GM18873 (cell line): ENCODE results near the gene REG3A.

Source experiments
- ATAC-seq: cut with Tn5 transposase; IDR thresholded peaks from one replicate; pipeline ENCODE4 v1.9.1; 2021; ENCODE audit warnings: mild to moderate bottlenecking, moderate library complexity, moderate number of reproducible peaks; ENCODE audit not compliant: unreplicated experiment, low FRiP score

The REG3A gene

GRCh38 chr2:79159653-79160052, at the start of gene REG3A:
Gene REG3A, minus strand, starts transcription at chr2:79159753. Its CDS starts 348 bp downstream, at chr2:79159405.
- no peak for ATAC-seq

- no peak for ATAC-seq
These were observed 41.2 kb upstream of the REG3A start for GRCh38 chr2:79200762-79201161.

DNA sequence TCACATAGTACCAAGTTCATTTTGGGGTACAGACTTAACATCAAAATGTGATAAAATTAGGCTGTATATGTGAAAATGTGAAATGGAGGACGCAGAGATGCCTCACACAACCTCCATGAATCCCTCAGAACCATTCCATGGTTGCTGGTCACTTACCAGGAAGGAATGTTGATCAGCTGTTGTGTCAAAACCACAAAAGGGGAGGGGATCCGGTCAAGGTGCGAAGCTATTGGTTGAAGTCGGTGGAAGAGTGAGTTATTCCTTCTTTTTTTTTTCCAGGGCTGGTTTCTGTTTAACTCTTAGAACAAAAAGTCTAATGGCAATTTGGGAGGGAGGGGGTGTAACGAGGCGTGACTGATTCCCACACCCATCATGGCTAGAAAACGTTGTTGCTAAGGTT, 32.3 kb upstream of the REG3A start:
- ATAC-seq: no peak

- no peak for ATAC-seq
These were observed 31.5 kb upstream of the REG3A start for GRCh38 chr2:79191081-79191480.

DNA sequence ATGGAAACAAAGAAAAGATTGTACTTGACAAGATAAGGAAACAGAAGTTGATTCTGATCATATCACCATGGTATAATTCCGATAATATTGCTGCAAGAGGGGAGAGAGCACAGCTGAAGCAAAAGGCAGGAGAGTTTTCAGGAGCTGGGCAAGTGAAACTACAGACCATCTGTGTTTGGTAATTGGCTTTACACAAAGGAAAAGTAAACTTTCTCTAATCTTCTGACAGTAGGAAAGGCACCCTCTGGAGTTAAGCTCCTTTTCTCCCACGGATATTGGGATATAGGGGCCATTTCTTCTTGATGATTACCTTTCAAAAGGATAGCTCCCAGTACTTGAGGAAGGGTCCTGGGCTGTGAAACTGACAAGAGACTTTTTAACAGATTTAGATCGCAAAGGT, 29.9 kb upstream of the REG3A start:
- ATAC-seq: no peak

GRCh38 chr2:79181617-79182016, 22.1 kb upstream of the REG3A start:
- no peak for ATAC-seq

GRCh38 chr2:79180092-79180491, 20.5 kb upstream of the REG3A start:
- ATAC-seq: no peak

DNA sequence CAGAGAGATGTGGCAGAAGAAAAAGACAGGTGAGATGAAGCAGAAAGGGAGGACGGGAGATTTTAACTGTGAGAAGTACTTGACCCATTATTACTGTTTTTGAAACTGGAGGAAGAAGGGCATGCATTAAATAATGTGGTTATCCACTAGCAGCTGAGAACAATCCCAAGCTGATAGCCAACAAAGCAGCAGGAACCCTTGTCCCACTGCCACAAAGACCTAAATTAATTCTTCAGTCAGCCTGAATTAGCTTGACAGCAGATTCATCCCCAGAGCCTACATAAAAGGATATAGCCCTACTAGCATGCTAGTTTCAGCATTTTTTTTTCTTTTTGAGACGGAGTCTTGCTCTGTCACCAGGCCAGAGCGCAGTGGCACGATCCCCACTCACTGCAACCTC, 19.5 kb upstream of the REG3A start:
- ATAC-seq: no peak

DNA sequence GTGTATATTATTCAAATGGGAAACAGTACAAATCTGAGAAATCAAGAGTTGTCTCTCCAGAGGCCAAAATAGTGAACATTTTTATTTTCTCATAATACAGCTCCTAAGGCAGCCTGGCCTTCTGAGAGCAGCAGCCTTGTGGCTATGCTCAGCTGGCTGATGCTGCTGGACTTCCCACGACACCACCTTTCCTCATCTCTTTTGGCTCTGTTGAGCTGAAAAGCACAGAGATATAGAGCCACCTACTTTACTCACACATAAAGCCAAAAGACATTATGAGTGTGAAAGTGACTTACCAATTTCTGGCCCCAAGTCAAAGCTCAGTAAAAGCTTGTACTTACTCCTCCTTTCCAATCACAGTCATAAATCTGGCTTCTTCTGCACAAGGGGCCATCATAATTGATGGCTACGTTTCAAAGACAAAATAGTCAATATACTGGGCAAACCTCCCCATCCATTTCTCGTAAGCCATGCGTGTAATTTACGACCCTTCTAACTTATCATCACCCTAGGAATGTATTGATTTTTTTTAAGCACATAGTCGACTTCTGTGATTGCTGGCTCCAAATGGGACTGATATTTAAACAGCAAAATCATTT, 18.6 kb upstream of the REG3A start:
- ATAC-seq: no peak

DNA sequence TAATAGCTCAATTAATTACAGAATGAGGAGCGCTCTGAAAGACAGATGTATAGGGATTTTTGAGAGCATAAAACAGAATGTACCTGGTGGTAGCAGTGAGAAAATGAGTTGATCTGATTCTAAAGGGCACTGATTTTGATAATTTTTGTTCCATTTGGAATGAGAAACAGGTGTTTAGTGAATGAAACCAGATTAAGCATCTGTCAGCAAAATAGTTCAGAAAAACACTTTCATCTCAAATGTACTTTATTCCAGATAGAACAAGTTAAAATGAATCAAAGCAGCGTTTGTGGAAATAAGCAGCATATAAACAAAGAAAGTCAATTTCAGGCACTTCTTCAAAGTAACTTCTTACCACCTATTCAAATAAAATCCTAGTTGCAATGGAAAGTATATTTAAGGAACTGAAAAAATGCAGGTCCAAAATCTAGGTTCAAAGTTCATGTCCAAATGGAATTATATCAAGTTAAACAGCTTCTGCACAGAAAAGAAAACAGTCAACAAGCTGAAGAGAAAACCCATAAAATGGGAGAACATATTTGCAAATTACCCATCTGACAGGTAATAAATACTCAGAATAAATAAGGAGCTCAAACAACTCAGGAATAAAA, 11.9 kb upstream of the REG3A start:
- ATAC-seq: no peak

- ATAC-seq: no peak
These were observed 3.2 kb upstream of the REG3A start for GRCh38 chr2:79162801-79163200.

- ATAC-seq: no peak
These were observed 2.6 kb upstream of the REG3A start for GRCh38 chr2:79162132-79162531.

DNA sequence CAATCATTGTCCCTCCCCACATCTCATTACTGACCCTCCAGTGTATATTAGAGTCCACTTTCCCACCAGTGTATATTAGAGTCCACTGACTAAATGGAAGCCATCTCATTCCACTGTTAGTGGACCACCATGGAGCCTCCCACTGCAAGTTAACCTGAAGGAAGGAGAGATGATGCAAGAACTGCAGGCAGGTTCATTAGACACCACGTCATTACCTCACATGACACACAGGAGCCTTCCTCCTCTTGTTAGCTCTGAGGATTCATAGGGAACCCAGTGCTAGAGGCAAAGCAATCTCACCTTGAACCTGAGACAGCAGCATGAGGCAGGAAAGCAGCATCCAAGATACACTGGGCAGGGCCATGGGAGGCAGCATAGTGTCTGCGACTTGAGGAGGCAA, 523 bp downstream of the REG3A start:
- no peak for ATAC-seq

- ATAC-seq: no peak
These were observed 3.6 kb downstream of the REG3A start for GRCh38 chr2:79155826-79156476.

GRCh38 chr2:79139423-79139822, 20.1 kb downstream of the REG3A start:
- no peak for ATAC-seq

DNA sequence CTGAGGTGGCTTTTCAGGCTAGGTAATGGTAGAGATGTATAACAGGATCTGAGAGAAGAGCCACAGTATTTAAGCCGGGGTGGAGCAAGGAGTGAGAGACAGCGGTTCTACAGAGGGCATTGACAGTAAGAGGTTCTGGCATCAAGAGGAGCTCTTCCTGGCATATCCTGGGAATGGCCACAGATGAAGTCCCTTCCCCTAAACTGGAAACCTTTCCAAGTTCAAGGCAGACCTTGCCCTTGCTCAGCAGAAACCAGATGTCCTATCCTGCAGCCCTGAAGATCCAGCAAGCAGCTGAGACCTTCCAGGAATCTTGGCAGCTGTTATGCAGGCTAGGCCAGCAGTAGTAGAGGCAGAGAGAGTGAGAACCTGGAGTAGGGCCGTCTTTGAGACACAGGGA, 21.2 kb downstream of the REG3A start:
- ATAC-seq: no peak

GRCh38 chr2:79131687-79132086, 27.9 kb downstream of the REG3A start:
- no peak for ATAC-seq

DNA sequence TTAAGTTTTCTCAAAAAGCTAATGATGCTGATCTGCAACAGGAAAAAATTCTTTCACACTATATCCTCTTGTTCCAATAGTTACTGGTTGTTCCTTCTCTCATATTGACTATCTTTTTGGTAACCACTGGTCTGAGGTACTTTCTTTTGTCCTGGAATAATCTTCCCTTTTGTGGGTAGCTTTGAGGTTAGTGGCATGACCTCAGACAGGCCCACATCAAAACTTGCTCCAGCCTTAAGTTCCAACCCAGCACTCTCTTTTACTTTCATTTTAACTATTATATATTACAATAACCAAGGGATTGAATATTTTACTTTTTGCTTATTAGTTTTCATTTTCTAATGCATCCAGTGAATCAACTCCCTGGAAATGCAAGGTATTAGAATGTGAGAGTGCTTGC, 29.7 kb downstream of the REG3A start:
- ATAC-seq: no peak

- ATAC-seq: no peak
These were observed 30.3 kb downstream of the REG3A start for GRCh38 chr2:79129260-79129659.

DNA sequence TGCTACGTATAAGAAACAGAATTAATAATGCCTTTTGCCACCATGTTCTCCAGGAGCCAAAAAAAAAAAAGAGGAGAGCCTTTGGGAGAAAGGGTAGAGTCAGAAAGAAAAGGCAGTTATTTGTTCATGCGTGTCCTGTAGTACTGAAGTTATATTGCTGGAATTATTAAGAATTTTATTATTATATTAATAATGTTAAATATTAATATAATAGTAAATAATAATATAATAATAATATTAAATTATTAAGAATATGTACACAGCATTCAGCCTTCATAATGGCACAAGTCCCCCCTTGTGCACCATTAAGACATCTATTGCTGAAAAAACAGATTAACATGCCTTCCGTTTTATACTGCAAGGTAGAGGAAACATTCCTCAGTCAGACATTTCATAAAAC, 31.1 kb downstream of the REG3A start:
- no peak for ATAC-seq

DNA sequence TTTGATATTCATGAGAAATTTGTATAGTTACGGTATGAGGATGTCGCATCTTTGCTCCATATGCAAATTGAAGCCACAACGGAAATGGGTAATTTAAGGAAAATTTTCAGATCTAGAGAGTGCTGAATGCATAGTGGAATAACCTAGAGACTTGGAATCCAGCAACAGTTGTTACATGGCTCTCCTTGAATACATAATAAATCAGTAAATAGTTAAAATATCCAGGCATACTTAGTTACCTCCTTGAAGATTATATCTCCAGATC, 33.9 kb downstream of the REG3A start:
- no peak for ATAC-seq

- no peak for ATAC-seq
These were observed 34.4 kb downstream of the REG3A start for GRCh38 chr2:79124907-79125720.
